Stomach (tissue), 4 donors: ENCODE measurements around the gene MCM3AP.

Experiments used
- CTCF ChIP-seq, 7 experiments: fragments of 450-650 bp in 4 of 7; fragments of 200-600 bp in 3 of 7; sonication (generic) in 3 of 7; IDR thresholded peaks; one replicate each; pipeline ENCODE4 v1.5.1; 2016 to 2019; ENCODE audit warnings: antibody characterized with exemption in 7 of 7, control low read depth in 2 of 7, mild to moderate bottlenecking in 1 of 7
- EP300 ChIP-seq: sonication (generic); formaldehyde crosslinking; IDR thresholded peaks from one replicate; pipeline ENCODE4 v1.6.1; 2017; ENCODE audit warnings: antibody characterized with exemption
- POLR2A ChIP-seq, 4 donors: fragments of 450-650 bp; IDR thresholded peaks; one replicate each; pipeline ENCODE4 v1.6.1; 2016; ENCODE audit warnings: antibody characterized with exemption in 4 of 4, control low read depth in 2 of 4, mild to moderate bottlenecking in 1 of 4, moderate library complexity in 1 of 4
- POLR2AphosphoS5 ChIP-seq, 3 donors: sonication (generic); formaldehyde crosslinking; IDR thresholded peaks; one replicate each; pipeline ENCODE4 v1.6.1; 2016; ENCODE audit warnings: antibody characterized with exemption in 3 of 3

DNA sequence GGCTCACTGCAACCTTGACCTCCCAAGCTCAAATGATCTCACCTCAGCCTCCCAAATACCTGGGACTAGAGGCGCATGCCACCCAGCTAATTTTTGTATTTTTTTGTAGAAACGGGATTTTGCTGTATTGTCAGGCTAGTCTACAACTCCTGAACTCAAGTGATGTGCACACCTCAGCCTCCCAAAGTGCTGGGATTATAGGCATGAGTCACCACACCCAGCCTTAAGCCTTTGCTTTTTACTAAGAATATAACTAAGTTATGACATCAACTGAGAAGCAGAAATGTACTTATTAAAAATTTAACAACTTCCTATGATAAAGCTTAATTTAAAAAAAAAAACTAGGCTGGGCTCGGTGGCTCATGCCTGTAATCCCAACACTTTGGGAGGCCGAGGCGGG is 47.9 kb downstream of the MCM3AP start:
- TF ChIP-seq CTCF (IDR thresholded peaks at IDR 0.05): no peak
- TF ChIP-seq EP300: no peak
- no peak for TF ChIP-seq POLR2AphosphoS5 (IDR thresholded peaks at IDR 0.05)
- no peak for TF ChIP-seq POLR2A (IDR thresholded peaks at IDR 0.05)
